HepG2 (cell line): ENCODE data around the gene CPNE5. TPM values are rescaled to one million over a fixed set of nuclear protein-coding genes. Genes with fewer than 3 reads are reported as not detected.
A peak's percentile ranks its signal among the peaks of the same experiment; 100 is the strongest.

Experiments used
- ATM ChIP-seq: fragments of 450-650 bp; IDR thresholded peaks from 2 replicates; pipeline ENCODE4 v1.7.1; 2017; ENCODE audit warnings: mild to moderate bottlenecking, borderline replicate concordance
- FOXK2 ChIP-seq: fragments of 450-650 bp; IDR thresholded peaks from 2 replicates; pipeline ENCODE4 v1.6.1; 2016
- KDM6A ChIP-seq: IDR thresholded peaks from 2 replicates; pipeline ENCODE4 v1.6.1; 2016; ENCODE audit warnings: low read depth
- NR3C1 ChIP-seq: sonication (generic); formaldehyde crosslinking; IDR thresholded peaks from 2 replicates; pipeline ENCODE4 v1.4.0; 2020; ENCODE audit warnings: missing genetic modification reagents
- TSC22D2 ChIP-seq: sonication (generic); formaldehyde crosslinking; IDR thresholded peaks from 2 replicates; pipeline ENCODE4 v1.5.1; 2020; ENCODE audit warnings: missing genetic modification reagents, mild to moderate bottlenecking, borderline replicate concordance
- ZNF296 ChIP-seq: sonication (generic); formaldehyde crosslinking; conservative IDR thresholded peaks from 2 replicates; pipeline ENCODE4 v1.5.0; 2020; ENCODE audit warnings: mild to moderate bottlenecking, missing genetic modification reagents
- ZNF441 ChIP-seq: sonication (generic); formaldehyde crosslinking; IDR thresholded peaks from 2 replicates; pipeline ENCODE4 v1.7.0; 2021; ENCODE audit warnings: missing genetic modification reagents, borderline replicate concordance
- ZNF530 ChIP-seq: sonication (generic); formaldehyde crosslinking; IDR thresholded peaks from 2 replicates; pipeline ENCODE4 v1.5.0; 2020; ENCODE audit warnings: low read depth, mild to moderate bottlenecking, missing genetic modification reagents
- ZNF556 ChIP-seq: sonication (generic); formaldehyde crosslinking; IDR thresholded peaks from 2 replicates; pipeline ENCODE4 v1.4.0; 2020; ENCODE audit warnings: mild to moderate bottlenecking, missing genetic modification reagents, borderline replicate concordance
- ZNF570 ChIP-seq: sonication (generic); formaldehyde crosslinking; IDR thresholded peaks from 2 replicates; pipeline ENCODE4 v1.4.0; 2020; ENCODE audit warnings: mild to moderate bottlenecking, missing genetic modification reagents, borderline replicate concordance
- ZNF644 ChIP-seq: IDR thresholded peaks from 2 replicates; pipeline ENCODE4 v1.6.1; 2016; ENCODE audit warnings: low read depth
- polyA plus RNA-seq, 8 experiments: library from polyadenylated mRNA; depleted of rRNA in 3 of 8; stranded (reverse) in 7 of 8; unstranded in 1 of 8; fragments of >200 nt; fragmentation: Illumina TruSeq in 4 of 8; extraction: Trizol in 4 of 8; gene quantifications; 2 replicates each; pipeline versions ENCODE4 v1.2.1 to v1.2.3, GENCODE V29; 2011 to 2016; ENCODE audit warnings: low read depth in 4 of 8, missing spikeins in 1 of 8, mixed read lengths in 1 of 8; ENCODE audit not compliant: insufficient read depth in 1 of 8
- total RNA-seq, 5 experiments: library from RNA; depleted of rRNA; stranded (reverse); fragments of >200 nt; fragmentation: Illumina TruSeq; extraction: Trizol; gene quantifications; 2 replicates each; pipeline ENCODE4 v1.2.3, GENCODE V29; 2016; ENCODE audit warnings: low read depth in 1 of 5
- TF ChIP-seq, protein P1 (sequence below): sonication (generic); formaldehyde crosslinking; IDR thresholded peaks from 2 replicates; pipeline ENCODE4 v1.4.0; 2020; ENCODE audit warnings: missing genetic modification reagents; ENCODE audit errors: not compliant biosample characterization
- TF ChIP-seq, protein P2 (sequence below): sonication (generic); formaldehyde crosslinking; IDR thresholded peaks from 2 replicates; pipeline ENCODE4 v1.4.0; 2020; ENCODE audit warnings: missing genetic modification reagents
- TF ChIP-seq, protein P3 (sequence below): fragments of 450-650 bp; IDR thresholded peaks from 2 replicates; pipeline ENCODE4 v1.6.1; 2017
- TF ChIP-seq, protein P4 (sequence below): sonication (generic); formaldehyde crosslinking; IDR thresholded peaks from one replicate; pipeline ENCODE4 v1.5.1; 2020; ENCODE audit warnings: mild to moderate bottlenecking, missing genetic modification reagents; ENCODE audit errors: not compliant biosample characterization
- TF ChIP-seq, protein P5 (sequence below): sonication (generic); formaldehyde crosslinking; conservative IDR thresholded peaks from 2 replicates; pipeline ENCODE4 v1.8.0; 2022; ENCODE audit warnings: low read depth, missing genetic modification reagents

The CPNE5 gene
- total and polyA plus RNA-seq, 2 of the 13 experiments (the other 11 are each of a cell fraction or from before 2014, with no cell fraction given): 0.16 TPM; not detected in 1

DNA sequence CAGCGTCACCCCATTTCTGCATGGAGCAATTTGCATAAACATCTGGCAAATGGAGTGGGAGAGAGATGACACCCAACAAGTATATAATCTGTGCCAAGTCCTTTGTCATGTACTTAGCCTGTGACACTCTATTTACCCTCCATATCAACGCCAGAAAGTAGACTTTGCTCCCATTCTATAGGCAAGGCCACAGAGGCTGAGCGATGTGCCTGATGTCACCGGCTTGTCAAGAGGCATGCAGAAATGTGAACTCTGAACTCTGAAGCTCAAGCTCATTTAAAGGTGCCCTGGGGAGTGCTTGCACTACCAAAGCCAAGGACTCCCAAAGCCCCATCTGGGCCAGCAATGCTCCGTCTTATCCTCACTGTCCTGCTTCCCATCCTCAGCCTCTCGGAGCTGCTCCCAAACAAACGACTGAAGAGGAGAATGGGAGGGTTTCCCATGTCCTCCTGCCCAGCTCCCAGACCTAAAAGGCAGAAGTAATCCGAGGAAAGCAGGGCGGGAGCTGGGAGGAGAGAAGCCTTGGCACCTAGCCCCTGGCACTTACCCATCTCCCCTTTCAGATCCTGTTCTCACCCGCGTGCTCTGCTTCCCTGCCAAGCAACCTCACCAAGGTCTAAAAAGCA is 9.2 kb downstream of the CPNE5 start (continued):
- TF ChIP-seq ZNF556 (CRISPR knock-in tag) (no peak), TSC22D2 (no peak), KDM6A (CRISPR knock-in tag) (peak; percentile 95), ZNF644 (CRISPR knock-in tag) (peak; percentile 85), NR3C1 (CRISPR knock-in tag) (no peak), ZNF570 (no peak), ZNF530 (CRISPR knock-in tag) (no peak), ZNF441 (peak; percentile 75), FOXK2 (peak; percentile 60; the same call in 1 of the 2 replicates), ZNF296 (CRISPR knock-in tag) (no peak), ATM (no peak)
- TF ChIP-seq, protein P1, sequence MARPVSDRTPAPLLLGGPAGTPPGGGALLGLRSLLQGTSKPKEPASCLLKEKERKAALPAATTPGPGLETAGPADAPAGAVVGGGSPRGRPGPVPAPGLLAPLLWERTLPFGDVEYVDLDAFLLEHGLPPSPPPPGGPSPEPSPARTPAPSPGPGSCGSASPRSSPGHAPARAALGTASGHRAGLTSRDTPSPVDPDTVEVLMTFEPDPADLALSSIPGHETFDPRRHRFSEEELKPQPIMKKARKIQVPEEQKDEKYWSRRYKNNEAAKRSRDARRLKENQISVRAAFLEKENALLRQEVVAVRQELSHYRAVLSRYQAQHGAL (CRISPR knock-in tag): no peak
- TF ChIP-seq, protein P2, sequence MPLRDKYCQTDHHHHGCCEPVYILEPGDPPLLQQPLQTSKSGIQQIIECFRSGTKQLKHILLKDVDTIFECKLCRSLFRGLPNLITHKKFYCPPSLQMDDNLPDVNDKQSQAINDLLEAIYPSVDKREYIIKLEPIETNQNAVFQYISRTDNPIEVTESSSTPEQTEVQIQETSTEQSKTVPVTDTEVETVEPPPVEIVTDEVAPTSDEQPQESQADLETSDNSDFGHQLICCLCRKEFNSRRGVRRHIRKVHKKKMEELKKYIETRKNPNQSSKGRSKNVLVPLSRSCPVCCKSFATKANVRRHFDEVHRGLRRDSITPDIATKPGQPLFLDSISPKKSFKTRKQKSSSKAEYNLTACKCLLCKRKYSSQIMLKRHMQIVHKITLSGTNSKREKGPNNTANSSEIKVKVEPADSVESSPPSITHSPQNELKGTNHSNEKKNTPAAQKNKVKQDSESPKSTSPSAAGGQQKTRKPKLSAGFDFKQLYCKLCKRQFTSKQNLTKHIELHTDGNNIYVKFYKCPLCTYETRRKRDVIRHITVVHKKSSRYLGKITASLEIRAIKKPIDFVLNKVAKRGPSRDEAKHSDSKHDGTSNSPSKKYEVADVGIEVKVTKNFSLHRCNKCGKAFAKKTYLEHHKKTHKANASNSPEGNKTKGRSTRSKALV (CRISPR knock-in tag): no peak; the same call in 1 of the 2 replicates
- TF ChIP-seq, protein P3, sequence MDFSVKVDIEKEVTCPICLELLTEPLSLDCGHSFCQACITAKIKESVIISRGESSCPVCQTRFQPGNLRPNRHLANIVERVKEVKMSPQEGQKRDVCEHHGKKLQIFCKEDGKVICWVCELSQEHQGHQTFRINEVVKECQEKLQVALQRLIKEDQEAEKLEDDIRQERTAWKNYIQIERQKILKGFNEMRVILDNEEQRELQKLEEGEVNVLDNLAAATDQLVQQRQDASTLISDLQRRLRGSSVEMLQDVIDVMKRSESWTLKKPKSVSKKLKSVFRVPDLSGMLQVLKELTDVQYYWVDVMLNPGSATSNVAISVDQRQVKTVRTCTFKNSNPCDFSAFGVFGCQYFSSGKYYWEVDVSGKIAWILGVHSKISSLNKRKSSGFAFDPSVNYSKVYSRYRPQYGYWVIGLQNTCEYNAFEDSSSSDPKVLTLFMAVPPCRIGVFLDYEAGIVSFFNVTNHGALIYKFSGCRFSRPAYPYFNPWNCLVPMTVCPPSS: no peak
- TF ChIP-seq, protein P4, sequence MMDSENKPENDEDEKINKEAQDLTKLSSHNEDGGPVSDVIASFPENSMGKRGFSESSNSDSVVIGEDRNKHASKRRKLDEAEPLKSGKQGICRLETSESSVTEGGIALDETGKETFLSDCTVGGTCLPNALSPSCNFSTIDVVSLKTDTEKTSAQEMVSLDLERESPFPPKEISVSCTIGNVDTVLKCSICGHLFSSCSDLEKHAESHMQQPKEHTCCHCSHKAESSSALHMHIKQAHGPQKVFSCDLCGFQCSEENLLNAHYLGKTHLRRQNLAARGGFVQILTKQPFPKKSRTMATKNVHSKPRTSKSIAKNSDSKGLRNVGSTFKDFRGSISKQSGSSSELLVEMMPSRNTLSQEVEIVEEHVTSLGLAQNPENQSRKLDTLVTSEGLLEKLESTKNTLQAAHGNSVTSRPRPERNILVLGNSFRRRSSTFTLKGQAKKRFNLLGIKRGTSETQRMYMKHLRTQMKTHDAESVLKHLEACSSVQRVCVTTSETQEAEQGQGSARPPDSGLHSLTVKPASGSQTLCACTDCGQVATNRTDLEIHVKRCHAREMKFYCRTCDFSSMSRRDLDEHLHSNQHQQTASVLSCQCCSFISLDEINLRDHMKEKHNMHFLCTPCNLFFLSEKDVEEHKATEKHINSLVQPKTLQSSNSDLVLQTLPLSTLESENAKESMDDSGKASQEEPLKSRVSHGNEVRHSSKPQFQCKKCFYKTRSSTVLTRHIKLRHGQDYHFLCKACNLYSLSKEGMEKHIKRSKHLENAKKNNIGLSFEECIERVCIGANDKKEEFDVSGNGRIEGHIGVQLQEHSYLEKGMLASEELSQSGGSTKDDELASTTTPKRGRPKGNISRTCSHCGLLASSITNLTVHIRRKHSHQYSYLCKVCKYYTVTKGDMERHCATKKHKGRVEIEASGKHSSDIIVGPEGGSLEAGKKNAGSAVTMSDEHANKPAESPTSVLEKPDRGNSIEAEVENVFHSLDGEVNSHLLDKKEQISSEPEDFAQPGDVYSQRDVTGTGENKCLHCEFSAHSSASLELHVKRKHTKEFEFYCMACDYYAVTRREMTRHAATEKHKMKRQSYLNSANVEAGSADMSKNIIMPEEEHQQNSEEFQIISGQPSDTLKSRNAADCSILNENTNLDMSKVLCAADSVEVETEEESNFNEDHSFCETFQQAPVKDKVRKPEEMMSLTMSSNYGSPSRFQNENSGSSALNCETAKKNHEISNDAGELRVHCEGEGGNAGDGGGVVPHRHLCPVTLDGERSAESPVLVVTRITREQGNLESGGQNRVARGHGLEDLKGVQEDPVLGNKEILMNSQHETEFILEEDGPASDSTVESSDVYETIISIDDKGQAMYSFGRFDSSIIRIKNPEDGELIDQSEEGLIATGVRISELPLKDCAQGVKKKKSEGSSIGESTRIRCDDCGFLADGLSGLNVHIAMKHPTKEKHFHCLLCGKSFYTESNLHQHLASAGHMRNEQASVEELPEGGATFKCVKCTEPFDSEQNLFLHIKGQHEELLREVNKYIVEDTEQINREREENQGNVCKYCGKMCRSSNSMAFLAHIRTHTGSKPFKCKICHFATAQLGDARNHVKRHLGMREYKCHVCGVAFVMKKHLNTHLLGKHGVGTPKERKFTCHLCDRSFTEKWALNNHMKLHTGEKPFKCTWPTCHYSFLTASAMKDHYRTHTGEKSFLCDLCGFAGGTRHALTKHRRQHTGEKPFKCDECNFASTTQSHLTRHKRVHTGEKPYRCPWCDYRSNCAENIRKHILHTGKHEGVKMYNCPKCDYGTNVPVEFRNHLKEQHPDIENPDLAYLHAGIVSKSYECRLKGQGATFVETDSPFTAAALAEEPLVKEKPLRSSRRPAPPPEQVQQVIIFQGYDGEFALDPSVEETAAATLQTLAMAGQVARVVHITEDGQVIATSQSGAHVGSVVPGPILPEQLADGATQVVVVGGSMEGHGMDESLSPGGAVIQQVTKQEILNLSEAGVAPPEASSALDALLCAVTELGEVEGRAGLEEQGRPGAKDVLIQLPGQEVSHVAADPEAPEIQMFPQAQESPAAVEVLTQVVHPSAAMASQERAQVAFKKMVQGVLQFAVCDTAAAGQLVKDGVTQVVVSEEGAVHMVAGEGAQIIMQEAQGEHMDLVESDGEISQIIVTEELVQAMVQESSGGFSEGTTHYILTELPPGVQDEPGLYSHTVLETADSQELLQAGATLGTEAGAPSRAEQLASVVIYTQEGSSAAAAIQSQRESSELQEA (CRISPR knock-in tag): no peak
- TF ChIP-seq, protein P5, sequence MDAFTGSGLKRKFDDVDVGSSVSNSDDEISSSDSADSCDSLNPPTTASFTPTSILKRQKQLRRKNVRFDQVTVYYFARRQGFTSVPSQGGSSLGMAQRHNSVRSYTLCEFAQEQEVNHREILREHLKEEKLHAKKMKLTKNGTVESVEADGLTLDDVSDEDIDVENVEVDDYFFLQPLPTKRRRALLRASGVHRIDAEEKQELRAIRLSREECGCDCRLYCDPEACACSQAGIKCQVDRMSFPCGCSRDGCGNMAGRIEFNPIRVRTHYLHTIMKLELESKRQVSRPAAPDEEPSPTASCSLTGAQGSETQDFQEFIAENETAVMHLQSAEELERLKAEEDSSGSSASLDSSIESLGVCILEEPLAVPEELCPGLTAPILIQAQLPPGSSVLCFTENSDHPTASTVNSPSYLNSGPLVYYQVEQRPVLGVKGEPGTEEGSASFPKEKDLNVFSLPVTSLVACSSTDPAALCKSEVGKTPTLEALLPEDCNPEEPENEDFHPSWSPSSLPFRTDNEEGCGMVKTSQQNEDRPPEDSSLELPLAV: no peak
